ENCODE results near the gene MCM9. TPM values are rescaled to one million over a fixed set of nuclear protein-coding genes. Genes with fewer than 3 reads are reported as not detected.
A peak's percentile ranks its signal among the peaks of the same experiment; 100 is the strongest.

Gene MCM9
- total and polyA plus RNA-seq, 2 of the 13 experiments (the other 11 are each of a cell fraction or from before 2014, with no cell fraction given): 3.8 to 17.2 TPM

DNA sequence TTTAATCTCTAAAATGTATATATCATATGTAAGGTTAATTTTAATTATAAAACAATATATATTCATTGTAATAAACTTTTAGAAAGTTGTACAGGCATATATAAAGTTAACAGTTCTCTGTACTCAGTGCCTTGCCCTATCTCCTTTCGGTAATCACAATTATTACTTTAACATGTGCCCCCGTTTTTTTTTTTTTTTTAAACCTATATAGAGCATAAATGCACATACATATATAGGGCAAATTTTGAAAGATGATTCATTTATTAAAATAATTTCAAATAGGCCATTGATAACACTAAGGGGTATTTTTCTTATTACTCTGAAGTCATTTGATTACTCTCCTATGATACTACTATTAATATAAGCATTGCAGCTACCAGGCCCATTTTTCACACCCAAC, 39.1 kb downstream of the MCM9 start:
- Histone ChIP-seq H3K4me1 (ENCODE audit: insufficient read depth, low read length) (peaks cover 63% of the 10 kb centered on the region), H4K20me1 (ENCODE audit: insufficient read depth, low read length) (no peaks in the 10 kb centered on the region), H3K4me2 (ENCODE audit: low read depth, low read length) (peak overlapping the region; percentile 85), H3K36me3 (replicated peaks in 1 of 2; ENCODE audit: control insufficient read depth in 1 of 2, insufficient read depth in 2 of 2, low read length in 2 of 2) (peaks cover 3 to 15% of the 10 kb centered on the region in 2 experiments; a peak in 4 of 5 replicates), H3K27me3 (ENCODE audit: control insufficient read depth in 1 of 2, insufficient read depth in 2 of 2, low read length in 2 of 2) (no peaks in the 10 kb centered on the region; a peak in 1 of 5 replicates), H3K9me3 (ENCODE audit: low read length) (no peaks in the 10 kb centered on the region), H3K27ac (ENCODE audit: extremely low read length, insufficient read depth, low read length) (peak overlapping the region; percentile 96), H3K4me3 (replicated peaks in 1 of 3; ENCODE audit: insufficient read depth in 1 of 3, low read depth in 2 of 3, low read length in 3 of 3) (peak overlapping the region; percentile 84 to 98 (median 94); a peak in 5 of 6 replicates), H3K9ac (ENCODE audit: insufficient read depth, low read depth, low read length) (peak overlapping the region; percentile 96), H2AFZ (ENCODE audit: low read length) (no peak overlapping the region), H3K79me2 (ENCODE audit: insufficient read depth, low read length) (peaks cover 71% of the 10 kb centered on the region)
- 7% methylated on average over 2 of the region's 2 CpGs for WGBS (ENCODE audit: low lambda C conversion rate)
- in situ Hi-C loops (cut with HindIII; ENCODE audit: extremely low pct_ligation_motif_present, low pct_unique_long_range_greater_than_20kb) (no loop called here), intact Hi-C loops (cut with micrococcal nuclease; ENCODE audit: unreplicated experiment) (loop anchor here (1.0 to 10.0 kb wide), 3 partner anchors 39 to 369 kb away; partner anchors contain the start of gene MCM9)
- POLR2A ChIA-PET: interaction anchor here (0.9 to 3.1 kb wide), 5 partner anchors 13 to 1294 kb away, joined by 3 to 10 read pairs (median 3); partner anchors contain the start of genes GOPC and MCM9
- ATAC-seq (no peak), DNase-seq (ENCODE audit: low spot score) (no peak), FAIRE-seq (no peak)
- CTCF ChIA-PET (ENCODE audit: low intra/inter-chr PET ratio, low total read pairs): interaction anchor here (1.2 kb wide), 1 partner anchor 99 kb away, joined by 3 read pairs; no protein-coding TSS in a partner anchor
- BruUV-seq (replicated peaks): no TSS peak
- TF ChIP-seq RBFOX2 (IDR thresholded peaks at IDR 0.05; ENCODE audit: low read depth, low read length): peak; percentile 33; the same call in 1 of the 2 replicates
- 0 out of 3 replicates have a peak, but pooled peaks have one; percentile 0 for TF ChIP-seq MXI1 (IDR thresholded peaks at IDR 0.05; ENCODE audit: borderline replicate concordance, low read depth, low read length)
- no peak for TF ChIP-seq SOX5 (CRISPR knock-in tag; IDR thresholded peaks at IDR 0.05; ENCODE audit: borderline replicate concordance)

DNA sequence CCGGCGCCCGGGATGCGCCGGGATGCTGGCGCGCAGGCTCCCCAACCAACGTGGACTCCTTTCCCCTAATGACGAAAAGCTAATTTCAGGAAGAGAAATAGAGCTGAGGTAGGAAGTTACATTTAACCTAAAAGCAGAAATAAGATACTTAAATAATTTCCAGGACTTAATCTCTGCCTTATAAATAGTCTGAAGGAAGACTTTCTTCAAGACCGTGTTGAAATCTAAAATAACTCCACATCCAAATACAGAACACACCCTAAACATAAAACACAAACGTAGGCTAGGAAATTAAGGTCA, 39.7 kb downstream of the MCM9 start:
- Histone ChIP-seq H3K4me1 (ENCODE audit: insufficient read depth, low read length) (peaks cover 57% of the 10 kb centered on the region), H3K79me2 (ENCODE audit: insufficient read depth, low read length) (peaks cover 64% of the 10 kb centered on the region), H3K4me2 (ENCODE audit: low read depth, low read length) (peak overlapping the region; percentile 85), H3K9ac (ENCODE audit: insufficient read depth, low read depth, low read length) (peak overlapping the region; percentile 96), H4K20me1 (ENCODE audit: insufficient read depth, low read length) (no peaks in the 10 kb centered on the region), H2AFZ (ENCODE audit: low read length) (no peak overlapping the region), H3K4me3 (replicated peaks in 1 of 3; ENCODE audit: insufficient read depth in 1 of 3, low read depth in 2 of 3, low read length in 3 of 3) (peak overlapping the region; percentile 84 to 98 (median 94)), H3K9me3 (ENCODE audit: low read length) (no peaks in the 10 kb centered on the region), H3K27ac (ENCODE audit: extremely low read length, insufficient read depth, low read length) (peak overlapping the region; percentile 96), H3K27me3 (ENCODE audit: control insufficient read depth in 1 of 2, insufficient read depth in 2 of 2, low read length in 2 of 2) (no peaks in the 10 kb centered on the region; a peak in 1 of 5 replicates), H3K36me3 (replicated peaks in 1 of 2; ENCODE audit: control insufficient read depth in 1 of 2, insufficient read depth in 2 of 2, low read length in 2 of 2) (peaks cover 2 to 12% of the 10 kb centered on the region in 2 experiments; a peak in 4 of 5 replicates)
- TF ChIP-seq ZNF614 (CRISPR knock-in tag; IDR thresholded peaks at IDR 0.05; ENCODE audit: borderline replicate concordance) (no peak), RBM22 (optimal IDR thresholded peaks at IDR 0.05; ENCODE audit: low read length) (no peak), ZNF557 (CRISPR knock-in tag; IDR thresholded peaks at IDR 0.05) (no peak), IKZF4 (CRISPR knock-in tag; IDR thresholded peaks at IDR 0.05; ENCODE audit: borderline replicate concordance, low read depth, not compliant biosample characterization) (peak; percentile 11), RELA (CRISPR knock-in tag; IDR thresholded peaks at IDR 0.05) (no peak)
- TF ChIP-seq, protein P1, sequence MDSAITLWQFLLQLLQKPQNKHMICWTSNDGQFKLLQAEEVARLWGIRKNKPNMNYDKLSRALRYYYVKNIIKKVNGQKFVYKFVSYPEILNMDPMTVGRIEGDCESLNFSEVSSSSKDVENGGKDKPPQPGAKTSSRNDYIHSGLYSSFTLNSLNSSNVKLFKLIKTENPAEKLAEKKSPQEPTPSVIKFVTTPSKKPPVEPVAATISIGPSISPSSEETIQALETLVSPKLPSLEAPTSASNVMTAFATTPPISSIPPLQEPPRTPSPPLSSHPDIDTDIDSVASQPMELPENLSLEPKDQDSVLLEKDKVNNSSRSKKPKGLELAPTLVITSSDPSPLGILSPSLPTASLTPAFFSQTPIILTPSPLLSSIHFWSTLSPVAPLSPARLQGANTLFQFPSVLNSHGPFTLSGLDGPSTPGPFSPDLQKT (CRISPR knock-in tag; IDR thresholded peaks at IDR 0.05; ENCODE audit: borderline replicate concordance): no peak
- FAIRE-seq: no peak
- 2% methylated on average over 11 of the region's 11 CpGs for WGBS (ENCODE audit: low lambda C conversion rate)
- in situ Hi-C loops (cut with HindIII; ENCODE audit: extremely low pct_ligation_motif_present, low pct_unique_long_range_greater_than_20kb): no loop called here
- ChIA-PET CTCF (ENCODE audit: low intra/inter-chr PET ratio, low total read pairs) (no interaction called here), POLR2A (interaction anchor here (3.1 kb wide), 1 partner anchor 40 kb away, joined by 10 read pairs; the partner anchor contains the start of gene MCM9)
- intact Hi-C loops (cut with micrococcal nuclease; ENCODE audit: unreplicated experiment): loop anchor here (2.0 to 10.0 kb wide), 2 partner anchors 94 to 370 kb away; no protein-coding TSS in a partner anchor
- BruUV-seq (replicated peaks): no TSS peak
- no peak for ATAC-seq
- DNase-seq (ENCODE audit: low spot score): no peak
